ENCODE measurements around the gene HAND2.

- TF ChIP-seq CTCF (IDR thresholded peaks at IDR 0.05; ENCODE audit: control extremely low read depth in 1 of 3, insufficient read depth in 1 of 3, low read depth in 1 of 3, low read length in 3 of 3) (no peak), EP300 (IDR thresholded peaks at IDR 0.05; ENCODE audit: borderline replicate concordance in 1 of 2, low read depth in 2 of 2, low read length in 2 of 2) (no peak), EGR1 (IDR thresholded peaks at IDR 0.05; ENCODE audit: borderline replicate concordance, low read depth, low read length) (no peak; the same call in 1 of the 2 replicates), GABPA (IDR thresholded peaks at IDR 0.05; ENCODE audit: borderline replicate concordance, insufficient read depth, low read length) (no peak)
Observed at GRCh38 chr4:173538148-173538908, 8.3 kb upstream of the HAND2 start.
